K562 (cell line): ENCODE measurements around the gene LIN28B. TPM values are rescaled to one million over a fixed set of nuclear protein-coding genes. Genes with fewer than 3 reads are reported as not detected.

Experiments
- GABPB2 ChIP-seq: fragments of 250-450 bp; sonication (Bioruptor Pico); conservative IDR thresholded peaks from 2 replicates; pipeline ENCODE4 v1.5.1; 2021; ENCODE audit warnings: mild to moderate bottlenecking
- HMG20A ChIP-seq: fragments of 450-650 bp; formaldehyde crosslinking; conservative IDR thresholded peaks from 2 replicates; pipeline ENCODE4 v1.4.0; 2020; ENCODE audit warnings: mild to moderate bottlenecking, mixed read lengths
- HNRNPK ChIP-seq: fragments of 200-400 bp; formaldehyde crosslinking; IDR thresholded peaks from one replicate; pipeline ENCODE4 v1.6.1; 2018; ENCODE audit warnings: mild to moderate bottlenecking, low read depth, low read length; ENCODE audit not compliant: poor library complexity, severe bottlenecking
- MEF2D ChIP-seq: conservative IDR thresholded peaks from 2 replicates; pipeline ENCODE4 v1.6.1; 2016; ENCODE audit warnings: low read depth, missing genetic modification characterization, missing compliant biosample characterization
- MGA ChIP-seq: fragments of 450-650 bp; IDR thresholded peaks from 2 replicates; pipeline ENCODE4 v1.6.1; 2016; ENCODE audit warnings: mild to moderate bottlenecking, moderate library complexity
- TCF7 ChIP-seq: sonication (generic); IDR thresholded peaks from 2 replicates; pipeline ENCODE4 v1.6.1; 2016; ENCODE audit warnings: antibody characterized with exemption, borderline replicate concordance
- ZBTB11 ChIP-seq, 3 experiments: fragments of 200-800 bp in 1 of 3; fragments of 250-450 bp in 1 of 3; fragments of 450-650 bp in 1 of 3; sonication (Bioruptor Pico) in 1 of 3; sonication (Bioruptor generic) in 1 of 3; formaldehyde crosslinking in 1 of 3; IDR thresholded peaks; 2 replicates each; pipeline versions ENCODE4 v1.6.1 to v1.8.0; 2016 to 2022; ENCODE audit warnings: mild to moderate bottlenecking in 2 of 3, missing genetic modification characterization in 2 of 3, missing compliant biosample characterization in 1 of 3, moderate library complexity in 1 of 3
- ZNF449 ChIP-seq: fragments of 250-450 bp; sonication (Bioruptor Pico); IDR thresholded peaks from 2 replicates; pipeline ENCODE4 v1.8.0; 2022; ENCODE audit warnings: moderate library complexity, mild to moderate bottlenecking, inconsistent platforms
- ZNF551 ChIP-seq: fragments of 250-450 bp; sonication (Bioruptor Pico); IDR thresholded peaks from 2 replicates; pipeline ENCODE4 v1.5.0; 2021; ENCODE audit warnings: mild to moderate bottlenecking, moderate library complexity
- polyA plus RNA-seq, 8 experiments: library from polyadenylated mRNA; depleted of rRNA in 4 of 8; stranded (reverse) in 5 of 8; unstranded in 3 of 8; fragments of >200 nt; fragmentation: Nextera tagmentation in 2 of 8; fragmentation: Illumina TruSeq in 1 of 8; extraction: Ambion mirVana in 2 of 8; extraction: Trizol in 1 of 8; gene quantifications; 2 replicates each; pipeline versions ENCODE4 v1.2.1 to v1.2.3, GENCODE V29; 2011 to 2014; ENCODE audit warnings: inconsistent platforms in 1 of 8, missing spikeins in 1 of 8
- total RNA-seq, 7 experiments: library from RNA; depleted of rRNA in 6 of 7; stranded (reverse); fragments of >200 nt in 6 of 7; fragmentation: Illumina TruSeq in 2 of 7; extraction: Trizol in 2 of 7; gene quantifications; 2 replicates each; pipeline versions ENCODE4 v1.2.1 to v1.2.3, GENCODE V29; 2011 to 2021; ENCODE audit warnings: low replicate concordance in 1 of 7

The LIN28B gene
- total and polyA plus RNA-seq, 9 of the 15 experiments (the other 6 are each of a cell fraction or from before 2014, with no cell fraction given), result 20.9 to 77.3 (median 42.1) TPM

GRCh38 chr6:104957301-104958177 lies 632 bp downstream of the LIN28B start (continued):
- TF ChIP-seq HNRNPK (peak; percentile 6), HMG20A (CRISPR knock-in tag) (no peak), ZBTB11 (CRISPR knock-in tag; IDR thresholded peaks at IDR 0.05) (no peak), GABPB2 (no peak), MEF2D (tag) (no peak), ZNF449 (CRISPR knock-in tag) (no peak), TCF7 (no peak), MGA (no peak), ZNF551 (CRISPR knock-in tag) (no peak)
